Suprapubic skin (tissue), 4 donors: ENCODE results near the gene ATP2A1. TPM values are rescaled to one million over a fixed set of nuclear protein-coding genes. Genes with fewer than 3 reads are reported as not detected.

Experiments used
- DNase-seq, 2 donors: peaks; one replicate each; pipeline ENCODE4 v3.0.0-alpha.2; 2019; ENCODE audit warnings: low spot score in 2 of 2
- H3K27ac ChIP-seq: fragments of 200-600 bp; sonication (generic); one replicate; pipeline ENCODE4 v1.5.1; 2019
- H3K27me3 ChIP-seq: fragments of 200-600 bp; sonication (generic); one replicate; pipeline ENCODE4 v1.5.1; 2019
- H3K36me3 ChIP-seq: fragments of 200-600 bp; sonication (generic); one replicate; pipeline ENCODE4 v1.5.1; 2019
- H3K4me1 ChIP-seq: fragments of 200-600 bp; sonication (generic); one replicate; pipeline ENCODE4 v1.5.1; 2019
- H3K4me3 ChIP-seq: fragments of 200-600 bp; sonication (generic); one replicate; pipeline ENCODE4 v1.5.1; 2019; ENCODE audit warnings: mild to moderate bottlenecking
- H3K9me3 ChIP-seq: fragments of 200-600 bp; sonication (generic); one replicate; pipeline ENCODE4 v1.5.1; 2019
- CTCF ChIP-seq, 2 donors: fragments of 200-600 bp in 1 of 2; fragments of 450-650 bp in 1 of 2; sonication (generic) in 1 of 2; IDR thresholded peaks; one replicate each; pipeline ENCODE4 v1.5.1; 2016 to 2019; ENCODE audit warnings: antibody characterized with exemption in 2 of 2, mild to moderate bottlenecking in 1 of 2, moderate library complexity in 1 of 2
- EP300 ChIP-seq: sonication (generic); formaldehyde crosslinking; IDR thresholded peaks from one replicate; pipeline ENCODE4 v1.6.1; 2017; ENCODE audit warnings: antibody characterized with exemption
- POLR2A ChIP-seq, 2 donors: fragments of 450-650 bp; IDR thresholded peaks; one replicate each; pipeline ENCODE4 v1.6.1; 2017; ENCODE audit warnings: antibody characterized with exemption in 2 of 2, mild to moderate bottlenecking in 2 of 2, moderate library complexity in 2 of 2
- POLR2AphosphoS5 ChIP-seq, 3 donors: sonication (generic); formaldehyde crosslinking; IDR thresholded peaks; one replicate each; pipeline ENCODE4 v1.6.1; 2017; ENCODE audit warnings: antibody characterized with exemption in 3 of 3
- WGBS: methylation state at CpG from one replicate; pipeline ENCODE4 v1.1.5; 2018; 5-methylcytosine and 5-hydroxymethylcytosine counted together
- total RNA-seq, 4 donors: library from RNA; depleted of rRNA; stranded (reverse); fragments of >200 nt; gene quantifications; one replicate each; pipeline ENCODE4 v1.1.0, GENCODE V29; 2016

ATP2A1 gene
- total RNA-seq, 4 donors from 2014 or later, result 0.34 to 0.72 TPM; not detected in 2

- DNase-seq, result no peak
- TF ChIP-seq POLR2A (IDR thresholded peaks at IDR 0.05) (no peak), POLR2AphosphoS5 (IDR thresholded peaks at IDR 0.05) (no peak), EP300 (no peak), CTCF (IDR thresholded peaks at IDR 0.05) (no peak)
- Histone ChIP-seq H3K4me1 (no peaks in the 10 kb centered on the region), H3K9me3 (no peaks in the 10 kb centered on the region), H3K4me3 (no peak overlapping the region), H3K36me3 (peaks cover 74% of the 10 kb centered on the region), H3K27me3 (no peaks in the 10 kb centered on the region), H3K27ac (no peak overlapping the region)
- WGBS, result 78% methylated on average over 12 of the region's 19 CpGs
Observed at GRCh38 chr16:28910086-28911031, 32.1 kb downstream of the ATP2A1 start.

- Histone ChIP-seq H3K9me3 (no peaks in the 10 kb centered on the region), H3K4me1 (no peaks in the 10 kb centered on the region), H3K4me3 (no peak overlapping the region), H3K27me3 (no peaks in the 10 kb centered on the region), H3K36me3 (peaks cover 69% of the 10 kb centered on the region), H3K27ac (no peak overlapping the region)
- TF ChIP-seq POLR2AphosphoS5 (IDR thresholded peaks at IDR 0.05) (no peak), CTCF (IDR thresholded peaks at IDR 0.05) (no peak), EP300 (no peak), POLR2A (IDR thresholded peaks at IDR 0.05) (no peak)
- WGBS, result 94% methylated on average over 12 of the region's 12 CpGs
- no peak for DNase-seq
Observed at GRCh38 chr16:28912558-28912957, 34.3 kb downstream of the ATP2A1 start.

DNA sequence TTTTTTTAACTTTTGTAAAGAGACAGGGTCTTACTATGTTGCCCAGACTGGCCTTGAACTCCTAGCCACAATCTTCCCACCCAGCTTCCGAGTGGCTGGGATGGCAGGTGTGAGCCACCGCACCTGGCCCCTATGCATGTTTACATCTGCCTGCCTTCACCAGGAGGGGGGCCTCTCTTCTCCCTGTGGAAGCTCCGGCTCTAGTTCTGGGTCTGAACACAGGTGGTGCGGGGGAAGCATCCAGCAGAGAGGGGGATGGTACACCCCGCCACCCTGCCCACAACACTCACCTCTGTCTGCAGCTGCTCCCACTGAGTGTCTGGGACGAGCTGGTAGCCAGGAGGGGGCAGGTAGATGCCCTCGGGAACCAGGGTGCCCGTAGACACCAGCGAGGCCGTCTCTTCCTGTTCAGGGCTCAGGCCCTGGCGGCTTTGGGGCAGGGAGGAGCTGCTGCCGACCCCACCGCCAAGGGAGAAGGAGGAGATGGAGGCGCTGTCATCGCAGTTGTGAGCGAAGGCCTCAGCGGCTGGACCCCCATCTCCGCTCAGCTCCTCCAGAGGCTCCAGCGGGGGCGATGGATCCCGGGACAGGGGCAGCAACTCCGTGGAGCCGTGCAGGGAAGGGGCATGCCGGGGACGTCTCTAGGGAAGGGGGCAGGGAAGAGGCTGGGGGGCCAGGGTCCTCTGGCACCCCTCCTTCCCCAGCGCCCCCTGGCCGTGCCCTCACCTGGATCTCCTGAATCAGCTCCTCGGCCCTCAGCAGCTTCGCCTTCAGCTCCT, 35.8 kb downstream of the ATP2A1 start:
- H3K4me1 ChIP-seq, result no peaks in the 10 kb centered on the region
- no peak overlapping the region for H3K27ac ChIP-seq
- WGBS, result 96% methylated on average over 17 of the region's 29 CpGs
- no peaks in the 10 kb centered on the region for H3K9me3 ChIP-seq
- TF ChIP-seq POLR2A (IDR thresholded peaks at IDR 0.05), result no peak
- H3K27me3 ChIP-seq, result no peaks in the 10 kb centered on the region
- H3K4me3 ChIP-seq, result no peak overlapping the region
- H3K36me3 ChIP-seq, result peaks cover 66% of the 10 kb centered on the region
- no peak for DNase-seq

- no peak overlapping the region for H3K27ac ChIP-seq
- no peak overlapping the region for H3K4me3 ChIP-seq
- no peaks in the 10 kb centered on the region for H3K27me3 ChIP-seq
- TF ChIP-seq EP300 (no peak), POLR2AphosphoS5 (IDR thresholded peaks at IDR 0.05) (no peak), POLR2A (IDR thresholded peaks at IDR 0.05) (no peak), CTCF (IDR thresholded peaks at IDR 0.05) (no peak)
- peaks cover 68% of the 10 kb centered on the region for H3K36me3 ChIP-seq
- no peak for DNase-seq
- H3K4me1 ChIP-seq, result no peaks in the 10 kb centered on the region
- H3K9me3 ChIP-seq, result no peaks in the 10 kb centered on the region
Observed at GRCh38 chr16:28915181-28915580, 36.9 kb downstream of the ATP2A1 start.

DNA sequence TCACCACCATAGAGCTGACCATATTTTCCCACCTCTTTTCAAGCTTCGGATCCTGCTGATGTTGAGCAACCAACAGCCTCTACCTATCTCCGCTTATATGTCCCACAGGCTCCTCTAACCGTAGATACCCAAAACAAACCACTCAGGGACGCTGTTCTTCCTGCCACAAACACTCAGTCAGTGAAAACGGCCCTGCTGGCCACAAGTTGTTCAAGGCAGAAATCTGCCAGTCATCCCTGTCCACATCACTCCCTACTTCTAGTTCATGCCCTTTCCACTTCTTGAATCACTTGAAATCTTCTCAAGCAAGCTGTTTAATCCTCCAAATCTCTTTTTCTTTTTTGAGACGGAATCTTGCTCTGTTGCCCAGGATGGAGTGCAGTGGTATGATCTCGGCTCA, 38.8 kb downstream of the ATP2A1 start:
- Histone ChIP-seq H3K4me3 (no peak overlapping the region), H3K27me3 (no peaks in the 10 kb centered on the region), H3K9me3 (no peaks in the 10 kb centered on the region), H3K27ac (no peak overlapping the region), H3K4me1 (no peaks in the 10 kb centered on the region), H3K36me3 (peaks cover 64% of the 10 kb centered on the region)
- no peak for TF ChIP-seq POLR2A (IDR thresholded peaks at IDR 0.05)
- no peak for TF ChIP-seq POLR2AphosphoS5 (IDR thresholded peaks at IDR 0.05)
- TF ChIP-seq CTCF (IDR thresholded peaks at IDR 0.05), result no peak
- no peak for TF ChIP-seq EP300
- WGBS, result 91% methylated on average over 7 of the region's 7 CpGs
- no peak for DNase-seq
